Sigmoid colon (tissue), 7 donors: ENCODE results near the gene SIAE. TPM values are rescaled to one million over a fixed set of nuclear protein-coding genes. Genes with fewer than 3 reads are reported as not detected.

Experiments used
- DNase-seq: peaks from one replicate; pipeline ENCODE4 v3.0.0-alpha.2; 2019
- H3K27ac ChIP-seq, 4 donors: fragments of 200-600 bp; sonication (generic); one replicate each; pipeline ENCODE4 v1.5.1; 2016 to 2019; ENCODE audit warnings: mild to moderate bottlenecking in 1 of 4
- H3K27me3 ChIP-seq, 3 donors: fragments of 200-600 bp; sonication (generic); one replicate each; pipeline ENCODE4 v1.5.1; 2019; ENCODE audit warnings: mild to moderate bottlenecking in 1 of 3
- H3K36me3 ChIP-seq, 4 donors: fragments of 200-600 bp; sonication (generic); one replicate each; pipeline ENCODE4 v1.5.1; 2016 to 2019
- H3K4me1 ChIP-seq, 4 donors: fragments of 200-600 bp; sonication (generic); one replicate each; pipeline ENCODE4 v1.5.1; 2017 to 2019
- H3K4me3 ChIP-seq, 4 donors: fragments of 200-600 bp; sonication (generic); one replicate each; pipeline ENCODE4 v1.5.1; 2017 to 2019; ENCODE audit warnings: mild to moderate bottlenecking in 2 of 4, moderate library complexity in 1 of 4
- H3K9me3 ChIP-seq, 4 donors: fragments of 200-600 bp in 3 of 4; sonication (generic) in 3 of 4; one replicate each; pipeline versions ENCODE4 v1.5.1 to v1.6.1; 2013 to 2019
- CTCF ChIP-seq, 4 experiments: fragments of 450-650 bp in 3 of 4; fragments of 200-600 bp in 1 of 4; IDR thresholded peaks; one replicate each; pipeline ENCODE4 v1.5.1; 2016 to 2019; ENCODE audit warnings: antibody characterized with exemption in 4 of 4, mild to moderate bottlenecking in 3 of 4, moderate library complexity in 2 of 4
- EP300 ChIP-seq, 4 donors: sonication (generic); formaldehyde crosslinking; IDR thresholded peaks; one replicate each; pipeline ENCODE4 v1.6.1; 2017; ENCODE audit warnings: antibody characterized with exemption in 4 of 4
- POLR2A ChIP-seq, 2 donors: fragments of 450-650 bp; IDR thresholded peaks; one replicate each; pipeline ENCODE4 v1.6.1; 2016; ENCODE audit warnings: antibody characterized with exemption in 2 of 2, mild to moderate bottlenecking in 2 of 2, moderate library complexity in 2 of 2
- POLR2AphosphoS5 ChIP-seq, 4 donors: sonication (generic); formaldehyde crosslinking; IDR thresholded peaks; one replicate each; pipeline ENCODE4 v1.6.1; 2017; ENCODE audit warnings: antibody characterized with exemption in 4 of 4
- WGBS, 2 donors: extraction: QIAGEN DNeasy Blood & Tissue Kit; methylation state at CpG; one replicate each; pipeline ENCODE4 v1.1.7; 2013; 5-methylcytosine and 5-hydroxymethylcytosine counted together
- intact Hi-C: fragments of 100-400 bp; cut with DNase I; formaldehyde crosslinking; loops from one replicate; pipeline ENCODE4 v1.15.1; 2023
- polyA plus RNA-seq, 3 donors: library from polyadenylated mRNA; stranded (reverse); fragments of 200-250 nt; gene quantifications; one replicate each; pipeline ENCODE4 v1.2.3, GENCODE V29; 2013
- total RNA-seq, 4 donors: library from RNA; depleted of rRNA; stranded (reverse); fragments of >200 nt; gene quantifications; one replicate each; pipeline ENCODE4 v1.1.0, GENCODE V29; 2016
- donor health status: healthy with polysubstance abuse.
- donor health status: Bipolar disorder and iron deficiency.
- donor health status: healthy.

SIAE gene
- total and polyA plus RNA-seq, 7 donors, result 2.5 to 62.2 (median 7.2) TPM

GRCh38 chr11:124707829-124708228 is 34.3 kb upstream of the SIAE start:
- H3K27ac ChIP-seq, result no peak overlapping the region
- no peaks in the 10 kb centered on the region for H3K36me3 ChIP-seq
- no peaks in the 10 kb centered on the region for H3K4me1 ChIP-seq
- H3K27me3 ChIP-seq, result peaks cover 0 to 4% (median 0%) of the 10 kb centered on the region in 3 donors
- peaks cover 0 to 6% (median 1%) of the 10 kb centered on the region in 4 donors for H3K9me3 ChIP-seq
- no peak for DNase-seq
- intact Hi-C loops, result no loop called here
- TF ChIP-seq EP300 (IDR thresholded peaks at IDR 0.05) (no peak), POLR2AphosphoS5 (IDR thresholded peaks at IDR 0.05) (no peak), CTCF (IDR thresholded peaks at IDR 0.05) (no peak), POLR2A (IDR thresholded peaks at IDR 0.05) (no peak)
- no peak overlapping the region for H3K4me3 ChIP-seq
- 92 to 93% methylated on average over 4 of the region's 4 CpGs for WGBS, 2 donors

- H3K27ac ChIP-seq, result no peak overlapping the region
- H3K36me3 ChIP-seq, result no peaks in the 10 kb centered on the region
- H3K9me3 ChIP-seq, result peaks cover 0 to 4% (median 0%) of the 10 kb centered on the region in 4 donors
- H3K27me3 ChIP-seq, result peaks cover 0 to 3% (median 0%) of the 10 kb centered on the region in 3 donors
- intact Hi-C loops, result no loop called here
- H3K4me3 ChIP-seq, result no peak overlapping the region
- DNase-seq, result no peak
- TF ChIP-seq POLR2A (IDR thresholded peaks at IDR 0.05) (no peak), CTCF (IDR thresholded peaks at IDR 0.05) (no peak), POLR2AphosphoS5 (IDR thresholded peaks at IDR 0.05) (no peak), EP300 (IDR thresholded peaks at IDR 0.05) (no peak)
- no peaks in the 10 kb centered on the region for H3K4me1 ChIP-seq
These were observed 26.5 kb upstream of the SIAE start for GRCh38 chr11:124700028-124700427.

- no peaks in the 10 kb centered on the region for H3K4me1 ChIP-seq
- 90 to 93% methylated on average over 1 of the region's 1 CpG for WGBS, 2 donors
- H3K27me3 ChIP-seq, result peaks cover 0 to 3% (median 0%) of the 10 kb centered on the region in 3 donors
- H3K36me3 ChIP-seq, result no peaks in the 10 kb centered on the region
- H3K9me3 ChIP-seq, result peaks cover 0 to 4% (median 0%) of the 10 kb centered on the region in 4 donors
- intact Hi-C loops, result no loop called here
- DNase-seq, result no peak
- no peak for TF ChIP-seq EP300 (IDR thresholded peaks at IDR 0.05)
- no peak for TF ChIP-seq POLR2AphosphoS5 (IDR thresholded peaks at IDR 0.05)
- TF ChIP-seq CTCF (IDR thresholded peaks at IDR 0.05), result no peak
- TF ChIP-seq POLR2A (IDR thresholded peaks at IDR 0.05), result no peak
- no peak overlapping the region for H3K4me3 ChIP-seq
- H3K27ac ChIP-seq, result no peak overlapping the region
These were observed 26.0 kb upstream of the SIAE start for GRCh38 chr11:124699547-124699946.

DNA sequence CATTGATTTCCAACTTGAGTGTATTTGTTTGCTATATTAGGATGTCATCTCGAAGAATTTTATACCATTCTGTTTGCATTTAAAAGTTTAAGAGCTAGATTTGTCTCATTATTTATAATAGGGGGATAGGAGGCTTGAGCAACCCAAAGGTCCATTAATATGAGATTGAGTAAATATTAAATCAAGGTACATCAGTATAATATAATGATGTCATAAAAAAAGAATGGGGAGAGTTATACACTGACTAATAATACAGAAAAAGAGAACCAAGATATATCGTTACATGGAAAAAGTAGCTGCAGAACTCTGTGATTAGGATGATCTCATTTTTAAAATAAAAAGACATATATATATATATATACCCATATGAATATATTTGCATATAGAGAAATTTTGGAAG is 19.6 kb upstream of the SIAE start:
- H3K4me3 ChIP-seq, result no peak overlapping the region
- WGBS, 2 donors, result 92 to 93% methylated on average over 2 of the region's 2 CpGs
- TF ChIP-seq POLR2AphosphoS5 (IDR thresholded peaks at IDR 0.05), result no peak
- no peak for TF ChIP-seq EP300 (IDR thresholded peaks at IDR 0.05)
- no peak for TF ChIP-seq POLR2A (IDR thresholded peaks at IDR 0.05)
- TF ChIP-seq CTCF (IDR thresholded peaks at IDR 0.05), result no peak
- no peak overlapping the region for H3K27ac ChIP-seq
- intact Hi-C loops, result no loop called here
- no peaks in the 10 kb centered on the region for H3K4me1 ChIP-seq
- no peak for DNase-seq
- no peaks in the 10 kb centered on the region for H3K27me3 ChIP-seq
- no peaks in the 10 kb centered on the region for H3K9me3 ChIP-seq
- no peaks in the 10 kb centered on the region for H3K36me3 ChIP-seq

GRCh38 chr11:124682443-124682842 is 8.9 kb upstream of the SIAE start:
- TF ChIP-seq POLR2AphosphoS5 (IDR thresholded peaks at IDR 0.05) (no peak), POLR2A (IDR thresholded peaks at IDR 0.05) (no peak), CTCF (IDR thresholded peaks at IDR 0.05) (no peak), EP300 (IDR thresholded peaks at IDR 0.05) (no peak)
- H3K27me3 ChIP-seq, result no peaks in the 10 kb centered on the region
- intact Hi-C loops, result no loop called here
- DNase-seq, result no peak
- no peaks in the 10 kb centered on the region for H3K36me3 ChIP-seq
- H3K4me1 ChIP-seq, result no peaks in the 10 kb centered on the region
- no peak overlapping the region for H3K4me3 ChIP-seq
- H3K9me3 ChIP-seq, result no peaks in the 10 kb centered on the region
- no peak overlapping the region for H3K27ac ChIP-seq
- 97 to 98% methylated on average over 1 of the region's 1 CpG for WGBS, 2 donors
